ENCODE measurements around the gene GYG2. TPM values are rescaled to one million over a fixed set of nuclear protein-coding genes. Genes with fewer than 3 reads are reported as not detected.

The GYG2 gene
- total RNA-seq, 1 donor from 2014 or later, result 75.6 TPM

DNA sequence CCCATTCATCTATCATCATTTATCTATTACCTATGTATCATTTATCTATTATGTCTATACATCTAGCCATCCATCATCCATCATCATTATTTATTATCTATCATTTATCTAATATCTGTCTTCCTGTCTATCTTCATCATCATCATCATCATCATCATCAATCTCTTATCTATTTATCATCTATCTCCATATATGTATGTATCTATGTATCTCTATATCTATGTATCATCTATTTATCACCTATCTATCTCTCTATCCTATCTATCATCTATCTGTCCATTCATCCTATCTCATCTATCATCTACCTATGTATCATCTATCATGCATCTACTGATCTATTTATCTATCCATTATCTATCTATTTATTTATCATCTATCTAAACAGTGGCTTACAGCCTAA lies 3.8 kb upstream of the GYG2 start:
- no peak overlapping the region for H3K4me3 Mint-ChIP-seq
- no peak for DNase-seq (ENCODE audit: low read depth, low spot score)
- no peaks in the 10 kb centered on the region for H3K9me3 Mint-ChIP-seq
- TF ChIP-seq, protein P1, sequence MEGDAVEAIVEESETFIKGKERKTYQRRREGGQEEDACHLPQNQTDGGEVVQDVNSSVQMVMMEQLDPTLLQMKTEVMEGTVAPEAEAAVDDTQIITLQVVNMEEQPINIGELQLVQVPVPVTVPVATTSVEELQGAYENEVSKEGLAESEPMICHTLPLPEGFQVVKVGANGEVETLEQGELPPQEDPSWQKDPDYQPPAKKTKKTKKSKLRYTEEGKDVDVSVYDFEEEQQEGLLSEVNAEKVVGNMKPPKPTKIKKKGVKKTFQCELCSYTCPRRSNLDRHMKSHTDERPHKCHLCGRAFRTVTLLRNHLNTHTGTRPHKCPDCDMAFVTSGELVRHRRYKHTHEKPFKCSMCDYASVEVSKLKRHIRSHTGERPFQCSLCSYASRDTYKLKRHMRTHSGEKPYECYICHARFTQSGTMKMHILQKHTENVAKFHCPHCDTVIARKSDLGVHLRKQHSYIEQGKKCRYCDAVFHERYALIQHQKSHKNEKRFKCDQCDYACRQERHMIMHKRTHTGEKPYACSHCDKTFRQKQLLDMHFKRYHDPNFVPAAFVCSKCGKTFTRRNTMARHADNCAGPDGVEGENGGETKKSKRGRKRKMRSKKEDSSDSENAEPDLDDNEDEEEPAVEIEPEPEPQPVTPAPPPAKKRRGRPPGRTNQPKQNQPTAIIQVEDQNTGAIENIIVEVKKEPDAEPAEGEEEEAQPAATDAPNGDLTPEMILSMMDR (conservative IDR thresholded peaks at IDR 0.05), result no peak
- H3K36me3 Mint-ChIP-seq (ENCODE audit: low read depth), result no peaks in the 10 kb centered on the region
- no peaks in the 10 kb centered on the region for H3K4me1 Mint-ChIP-seq
- no peaks in the 10 kb centered on the region for H3K27me3 Mint-ChIP-seq (ENCODE audit: low read depth)
- no peak overlapping the region for H3K27ac Mint-ChIP-seq (ENCODE audit: unreplicated experiment)

DNA sequence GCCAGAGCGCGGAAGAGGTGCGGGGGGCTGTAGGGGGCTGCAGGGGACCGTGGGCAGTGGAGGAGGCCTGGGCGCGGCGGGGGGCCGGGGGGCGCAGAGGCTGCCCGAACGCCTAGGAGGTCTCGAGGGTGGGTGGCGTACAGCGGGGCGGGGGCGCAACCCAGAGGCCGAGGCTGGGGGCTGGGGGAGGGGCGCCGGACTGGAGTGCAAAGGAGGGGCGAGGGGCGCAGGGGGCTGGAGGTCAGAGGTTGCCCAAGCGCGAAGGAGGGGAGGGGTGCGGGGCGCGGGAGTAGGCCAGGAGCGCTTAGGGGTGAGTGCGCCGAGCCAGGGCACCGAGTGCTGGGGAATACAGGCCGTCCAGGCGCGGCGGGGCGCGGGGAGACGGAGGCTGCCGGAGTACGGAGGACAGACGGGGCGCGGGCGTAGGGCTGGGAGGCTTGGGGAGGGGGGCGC lies 255 bp downstream of the GYG2 start:
- DNase-seq (ENCODE audit: low read depth, low spot score), result peak; percentile 48
- Mint-ChIP-seq H3K9me3 (no peaks in the 10 kb centered on the region), H3K36me3 (ENCODE audit: low read depth) (peaks cover 16% of the 10 kb centered on the region), H3K4me3 (peak overlapping the region; percentile 72), H3K27ac (ENCODE audit: unreplicated experiment) (no peak overlapping the region), H3K4me1 (peaks cover 36% of the 10 kb centered on the region), H3K27me3 (ENCODE audit: low read depth) (no peaks in the 10 kb centered on the region)
- TF ChIP-seq, protein P1 (conservative IDR thresholded peaks at IDR 0.05), result no peak

DNA sequence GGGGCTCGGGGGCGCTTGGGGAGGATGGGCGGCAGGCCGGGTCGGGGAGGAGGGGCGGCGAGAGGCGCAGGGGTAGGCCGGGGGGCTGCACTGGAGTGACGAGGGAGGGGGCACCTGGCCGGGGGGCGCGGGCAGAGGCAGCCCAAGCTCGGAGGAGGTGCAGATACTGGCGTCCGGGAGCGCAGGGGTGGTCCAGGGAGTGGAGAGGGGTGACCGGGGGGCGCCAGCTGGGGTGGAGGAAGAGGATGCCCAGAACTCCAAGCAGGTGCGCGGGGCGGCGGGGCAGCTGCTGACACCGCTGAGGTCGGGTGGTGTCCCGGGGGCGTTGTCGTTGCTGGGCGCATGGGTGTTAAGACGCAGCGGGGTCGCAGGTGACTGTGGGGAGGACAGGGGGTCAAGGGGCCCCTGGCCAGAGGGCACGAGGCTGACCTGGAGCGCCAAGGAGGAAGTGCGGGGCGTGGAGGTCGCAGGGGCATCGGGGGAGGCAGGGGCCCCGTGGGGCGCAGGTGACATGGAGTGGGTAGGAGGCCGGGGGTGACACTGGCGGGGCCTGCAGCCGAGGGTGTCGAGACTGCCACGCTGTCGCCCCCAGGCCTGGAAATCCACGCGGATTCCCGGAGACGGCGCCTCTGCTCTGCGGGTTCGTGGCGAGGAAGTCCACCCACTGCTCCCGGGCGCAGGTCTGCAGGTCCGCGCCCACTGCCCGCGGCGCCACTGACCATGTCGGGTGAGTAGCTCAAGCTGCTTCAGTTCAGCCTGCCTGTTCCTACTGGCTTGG lies 928 bp downstream of the GYG2 start:
- H3K4me3 Mint-ChIP-seq, result peak overlapping the region; percentile 79
- no peak overlapping the region for H3K27ac Mint-ChIP-seq (ENCODE audit: unreplicated experiment)
- peaks cover 40% of the 10 kb centered on the region for H3K4me1 Mint-ChIP-seq
- H3K36me3 Mint-ChIP-seq (ENCODE audit: low read depth), result peaks cover 23% of the 10 kb centered on the region
- no peak for DNase-seq (ENCODE audit: low read depth, low spot score)
- no peaks in the 10 kb centered on the region for H3K27me3 Mint-ChIP-seq (ENCODE audit: low read depth)
- TF ChIP-seq, protein P1 (conservative IDR thresholded peaks at IDR 0.05), result no peak
- H3K9me3 Mint-ChIP-seq, result no peaks in the 10 kb centered on the region

DNA sequence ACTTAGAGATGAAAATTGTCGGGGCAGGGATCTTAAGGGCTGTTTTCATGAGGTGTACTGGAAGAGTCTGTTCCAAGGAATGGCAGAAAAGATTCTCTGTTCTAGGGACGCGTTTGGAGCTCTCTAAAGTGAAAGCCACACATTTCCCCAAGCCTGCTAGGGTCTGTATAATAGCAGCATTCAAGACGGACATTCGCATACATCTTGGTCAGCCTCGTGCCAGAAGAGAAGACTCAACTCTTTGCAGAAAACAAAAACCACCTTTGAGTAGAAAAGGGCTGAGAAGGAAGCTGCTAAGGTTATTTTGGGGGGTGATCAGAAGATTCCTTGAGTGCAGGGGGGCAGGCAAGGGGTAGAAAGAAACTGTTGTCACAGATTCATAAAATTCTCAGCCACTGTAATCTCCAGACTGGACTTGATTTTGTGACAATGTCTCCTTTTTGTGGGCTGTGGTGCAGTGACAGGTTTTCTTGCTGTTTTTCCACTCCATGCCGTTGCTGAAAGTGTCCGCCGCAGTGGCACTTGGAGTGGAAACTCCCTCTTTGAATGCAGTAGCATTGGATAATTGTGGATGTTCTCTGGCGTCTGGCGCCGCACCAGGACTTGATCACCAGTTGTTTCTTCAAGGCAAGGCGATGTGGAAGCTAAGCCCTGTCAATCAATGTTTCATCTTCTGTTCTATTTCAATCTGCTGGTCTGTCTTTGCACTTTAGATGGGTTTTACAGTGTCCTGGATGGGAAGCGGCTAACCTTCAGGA lies 2.9 kb downstream of the GYG2 start:
- Mint-ChIP-seq H3K27ac (ENCODE audit: unreplicated experiment) (peak overlapping the region; percentile 2), H3K27me3 (ENCODE audit: low read depth) (no peaks in the 10 kb centered on the region), H3K36me3 (ENCODE audit: low read depth) (peaks cover 39% of the 10 kb centered on the region), H3K4me3 (peak overlapping the region; percentile 86), H3K4me1 (peaks cover 40% of the 10 kb centered on the region), H3K9me3 (peaks cover 6% of the 10 kb centered on the region)
- TF ChIP-seq, protein P1 (conservative IDR thresholded peaks at IDR 0.05), result no peak
- no peak for DNase-seq (ENCODE audit: low read depth, low spot score)

DNA sequence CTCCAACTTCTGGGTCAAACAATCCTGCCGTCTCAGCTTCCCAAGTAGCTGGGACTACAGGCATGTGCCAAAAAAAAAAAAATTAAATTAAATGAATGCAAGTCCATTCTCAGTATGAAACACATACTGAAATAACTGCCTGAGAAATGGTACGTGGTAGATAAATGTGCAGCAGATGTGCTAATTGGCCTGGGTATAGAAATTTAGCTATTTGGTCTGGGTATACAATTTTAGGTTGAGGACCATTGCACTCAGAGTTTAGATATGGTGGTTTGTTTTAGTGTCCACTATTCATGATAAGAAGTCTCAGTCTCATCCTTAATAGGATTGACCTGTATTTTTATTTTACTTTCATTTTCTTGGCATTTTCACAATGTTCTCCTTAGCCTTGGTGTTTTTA lies 9.2 kb downstream of the GYG2 start:
- peaks cover 81% of the 10 kb centered on the region for H3K36me3 Mint-ChIP-seq (ENCODE audit: low read depth)
- peaks cover 21% of the 10 kb centered on the region for H3K4me1 Mint-ChIP-seq
- H3K9me3 Mint-ChIP-seq, result peaks cover 32% of the 10 kb centered on the region
- TF ChIP-seq, protein P1 (conservative IDR thresholded peaks at IDR 0.05), result no peak
- no peak for DNase-seq (ENCODE audit: low read depth, low spot score)
- H3K27me3 Mint-ChIP-seq (ENCODE audit: low read depth), result no peaks in the 10 kb centered on the region
- no peak overlapping the region for H3K27ac Mint-ChIP-seq (ENCODE audit: unreplicated experiment)
- no peak overlapping the region for H3K4me3 Mint-ChIP-seq
